ENCODE results near the gene AHSG.

The AHSG gene

DNA sequence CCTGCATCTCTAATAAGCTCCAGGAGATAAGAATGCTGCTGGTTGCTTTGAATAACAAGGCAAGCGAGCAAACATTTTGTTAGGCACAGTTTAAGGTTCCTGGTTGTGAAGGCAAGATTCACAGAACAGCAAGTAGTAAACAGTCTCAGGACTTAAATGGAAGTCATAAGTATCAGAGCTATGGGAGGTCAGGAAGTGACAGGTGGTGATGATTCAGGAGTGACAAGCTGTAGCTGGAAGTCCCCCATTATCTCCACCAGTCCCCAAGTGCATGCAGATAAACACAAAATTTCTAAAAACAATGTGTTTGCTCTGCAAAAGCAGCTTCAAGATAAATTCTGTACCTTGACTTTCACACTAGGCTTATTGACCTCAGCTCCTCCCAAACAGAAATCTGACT, 30.6 kb downstream of the AHSG start:
- DNase-seq: no peak

DNA sequence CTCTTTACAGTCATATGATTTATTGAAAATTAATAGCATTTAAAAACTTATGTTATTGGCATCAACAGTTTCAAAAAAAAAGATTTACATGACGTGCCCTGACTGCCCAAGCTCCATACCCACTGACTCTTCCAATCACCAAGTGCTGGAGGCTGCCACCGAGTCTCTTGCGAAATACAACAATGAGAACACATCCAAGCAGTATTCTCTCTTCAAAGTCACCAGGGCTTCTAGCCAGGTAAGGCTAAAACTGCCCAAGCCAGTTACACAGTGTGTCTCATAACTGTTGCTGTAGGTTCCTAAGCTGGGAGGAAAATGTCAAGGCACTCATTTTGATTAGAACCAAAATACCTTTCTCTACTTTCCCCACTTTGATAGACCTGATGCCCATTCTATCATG, 31.8 kb downstream of the AHSG start:
- DNase-seq: no peak

DNA sequence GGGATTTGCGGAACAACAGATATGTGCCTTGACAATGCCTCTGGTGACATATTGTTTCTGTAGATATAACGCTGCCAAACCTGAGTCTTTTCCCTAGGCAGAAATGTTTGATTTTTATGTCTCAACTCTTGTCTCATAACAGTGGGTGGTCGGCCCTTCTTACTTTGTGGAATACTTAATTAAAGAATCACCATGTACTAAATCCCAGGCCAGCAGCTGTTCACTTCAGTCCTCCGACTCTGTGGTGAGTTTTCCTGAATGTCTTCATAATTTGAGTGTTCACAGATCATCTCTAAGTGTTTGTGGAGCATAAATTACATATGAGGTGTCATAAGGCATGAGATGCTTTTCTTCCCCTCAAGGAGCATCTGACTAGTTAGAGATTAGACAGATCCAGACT, 33.2 kb downstream of the AHSG start:
- no peak for DNase-seq

DNA sequence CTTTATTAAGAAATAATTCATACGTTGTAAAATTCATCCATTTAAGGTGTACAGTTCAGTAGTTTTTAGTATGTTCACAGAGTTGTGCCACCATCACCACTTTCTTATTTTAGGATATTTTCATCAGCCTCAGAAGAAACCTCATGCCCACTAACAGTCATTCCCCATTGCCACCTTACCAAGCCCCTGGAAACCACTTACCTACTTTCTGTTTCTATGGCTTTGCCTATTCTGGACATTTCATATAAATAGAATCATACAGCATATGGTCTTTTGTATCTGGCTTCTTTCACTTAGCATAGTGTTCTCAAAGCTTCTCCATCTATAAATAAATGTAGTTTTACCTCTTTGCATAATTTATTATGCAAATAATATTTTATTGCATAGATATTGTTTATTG, 34.0 kb downstream of the AHSG start:
- no peak for DNase-seq

DNA sequence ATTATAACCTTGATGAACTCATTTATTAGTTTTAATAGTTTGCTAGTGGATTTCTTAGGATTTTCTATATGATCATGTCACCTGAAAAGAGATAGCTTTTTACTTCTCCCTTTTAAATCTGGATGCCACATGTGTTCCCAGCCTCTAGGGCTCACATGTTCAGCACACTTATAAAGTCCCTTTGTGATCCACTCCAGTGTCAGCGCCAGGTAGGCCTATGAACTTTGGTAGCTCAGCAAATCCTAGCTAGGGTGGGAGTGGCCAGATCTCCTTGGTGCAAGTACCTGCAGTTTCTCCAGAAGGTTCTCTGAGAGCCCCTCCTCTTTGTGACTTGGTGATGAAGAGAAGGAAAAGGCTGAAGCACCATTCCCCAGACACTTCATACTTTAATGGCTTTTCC, 36.0 kb downstream of the AHSG start:
- DNase-seq: no peak

DNA sequence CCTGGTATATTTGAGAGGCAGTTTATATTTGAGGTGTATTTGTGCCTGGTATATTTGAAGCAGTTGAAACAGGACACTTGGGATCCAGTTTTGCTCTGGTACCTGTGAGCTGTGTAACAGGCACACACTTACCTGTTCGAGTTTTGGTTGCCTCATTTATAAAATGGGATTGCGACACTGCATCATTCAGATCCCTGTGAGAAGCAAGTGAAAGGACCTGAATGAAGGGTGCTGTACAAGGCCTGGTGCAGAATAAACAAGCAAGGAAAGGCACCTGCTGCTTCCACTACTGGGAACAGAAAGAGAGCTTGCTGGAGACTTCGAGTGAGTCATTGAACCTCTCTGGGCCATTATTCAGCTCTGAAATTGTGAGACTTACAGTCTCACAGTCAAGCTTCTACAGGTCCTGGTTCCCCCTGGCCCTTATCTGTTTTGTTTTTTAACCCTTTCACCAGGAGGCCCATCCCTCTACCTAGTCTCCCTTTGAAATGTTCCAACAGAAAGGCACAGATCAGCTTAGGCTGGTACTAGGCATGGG, 38.9 kb downstream of the AHSG start:
- DNase-seq: no peak

DNA sequence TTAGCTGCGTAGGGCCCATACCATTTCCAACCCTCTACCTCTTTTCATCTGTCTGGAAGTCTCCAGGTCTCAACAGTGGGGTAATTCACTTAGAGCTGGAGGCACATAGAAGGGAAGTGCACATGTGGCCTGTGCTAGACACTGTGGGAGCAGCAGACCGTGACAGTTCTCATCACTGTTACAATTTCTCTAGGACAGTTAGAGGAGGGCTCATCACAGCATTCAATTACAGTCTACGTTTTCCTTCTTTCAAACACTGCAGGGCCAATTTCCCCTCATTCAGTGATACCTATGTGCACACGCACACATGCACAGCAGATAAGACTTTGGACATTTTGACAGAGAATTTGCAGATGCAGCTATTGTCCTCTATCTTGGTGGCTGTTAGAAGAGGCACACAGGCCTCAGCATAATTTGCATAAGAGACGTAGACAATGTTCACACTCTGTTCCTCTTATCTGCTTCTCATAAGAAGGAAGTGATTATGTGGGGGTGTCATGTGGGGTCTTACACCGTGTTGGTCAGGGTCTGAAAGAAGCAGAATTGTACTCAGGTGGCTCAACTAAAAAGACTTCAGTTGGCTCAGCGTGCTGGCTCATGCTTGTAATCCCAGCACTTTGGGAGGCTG, 40.3 kb downstream of the AHSG start:
- DNase-seq: no peak

DNA sequence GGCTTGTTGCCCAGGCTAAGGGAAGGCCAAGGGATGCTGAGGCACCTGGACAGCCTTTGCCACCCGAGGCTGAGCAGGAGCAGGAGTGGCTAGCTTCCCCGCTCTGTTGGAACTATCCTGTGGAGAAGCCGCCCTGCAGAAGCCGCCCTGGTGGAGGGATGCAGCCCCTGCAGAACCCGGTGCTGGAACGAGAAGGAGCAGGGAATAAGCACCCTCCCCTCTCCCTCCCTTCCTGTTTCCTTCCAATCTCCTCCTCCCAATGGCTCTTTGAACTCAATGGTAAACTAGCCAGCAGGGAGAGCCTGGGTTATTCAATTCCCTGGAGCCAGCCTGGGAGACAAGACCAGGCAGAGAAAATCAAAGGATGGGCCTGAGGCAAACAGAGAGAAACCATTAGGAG, 41.1 kb downstream of the AHSG start:
- no peak for DNase-seq

DNA sequence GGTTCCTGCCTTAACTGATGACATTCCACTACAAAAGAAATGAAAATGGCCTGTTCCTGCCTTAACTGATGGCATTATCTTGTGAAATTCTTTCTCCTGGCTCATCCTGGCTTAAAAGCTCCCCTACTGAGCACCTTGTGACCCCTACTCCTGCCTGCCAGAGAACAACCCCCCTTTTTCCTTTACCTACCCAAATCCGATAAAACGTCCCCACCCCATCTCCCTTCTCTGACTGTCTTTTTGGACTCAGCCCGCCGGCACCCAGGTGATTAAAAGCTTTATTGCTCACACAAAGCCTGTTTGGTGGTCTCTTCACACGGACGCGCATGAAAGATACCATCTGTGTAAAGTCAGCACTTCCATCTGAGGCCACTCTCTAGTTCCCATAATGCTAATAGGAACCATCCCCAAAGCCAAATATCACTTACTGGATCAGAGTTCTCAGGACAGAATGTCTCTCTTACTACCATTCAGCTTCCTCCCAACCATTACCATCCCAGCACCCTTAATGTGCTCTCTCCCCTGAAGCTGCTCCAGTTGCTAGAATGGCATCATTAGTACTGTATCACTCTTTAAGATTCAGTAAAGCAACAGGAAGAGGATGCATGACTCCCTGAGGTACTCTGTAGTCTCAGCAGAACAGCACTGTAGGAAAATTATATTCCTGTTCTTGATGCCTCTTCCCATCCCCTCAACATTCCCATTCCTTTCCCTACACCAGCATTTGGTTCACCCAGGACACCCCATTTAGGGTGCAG, 50.7 kb downstream of the AHSG start:
- no peak for DNase-seq

DNA sequence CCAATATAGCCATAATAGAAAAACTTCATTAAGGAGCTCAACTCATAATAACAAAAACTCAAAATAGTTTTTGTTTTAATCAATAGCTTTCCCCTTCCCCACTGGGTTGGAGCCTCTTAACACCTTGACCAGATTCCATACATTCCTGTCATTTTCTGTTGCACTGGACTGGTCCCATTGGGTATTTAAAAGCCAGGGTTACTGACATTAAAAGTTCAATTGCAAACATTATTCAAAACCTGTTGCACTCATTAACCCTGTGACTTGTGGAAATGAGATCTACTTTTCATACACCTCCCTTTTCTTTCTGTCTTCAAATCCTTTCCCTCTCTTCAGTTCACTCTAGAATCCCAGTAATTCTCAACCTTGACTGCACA, 51.2 kb downstream of the AHSG start:
- no peak for DNase-seq

DNA sequence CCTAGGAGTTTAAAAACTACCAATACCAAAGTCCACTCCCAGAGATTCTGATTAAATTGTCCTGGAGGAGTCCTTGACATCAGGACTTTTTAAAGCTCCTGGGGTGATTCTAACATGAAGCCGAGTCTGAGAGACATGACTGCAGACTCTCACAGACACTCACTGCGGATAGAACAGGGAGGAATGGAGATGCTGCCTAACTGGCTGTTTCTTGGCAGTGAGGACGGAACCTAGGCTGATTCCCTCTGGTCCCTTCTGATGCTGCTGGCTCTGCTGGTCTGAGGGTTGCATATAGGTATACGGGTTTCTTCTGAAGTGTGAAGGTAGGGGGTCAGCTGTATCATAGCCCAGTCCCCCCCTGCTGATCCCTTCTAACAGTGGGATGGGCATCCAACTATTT, 51.6 kb downstream of the AHSG start:
- no peak for DNase-seq

DNA sequence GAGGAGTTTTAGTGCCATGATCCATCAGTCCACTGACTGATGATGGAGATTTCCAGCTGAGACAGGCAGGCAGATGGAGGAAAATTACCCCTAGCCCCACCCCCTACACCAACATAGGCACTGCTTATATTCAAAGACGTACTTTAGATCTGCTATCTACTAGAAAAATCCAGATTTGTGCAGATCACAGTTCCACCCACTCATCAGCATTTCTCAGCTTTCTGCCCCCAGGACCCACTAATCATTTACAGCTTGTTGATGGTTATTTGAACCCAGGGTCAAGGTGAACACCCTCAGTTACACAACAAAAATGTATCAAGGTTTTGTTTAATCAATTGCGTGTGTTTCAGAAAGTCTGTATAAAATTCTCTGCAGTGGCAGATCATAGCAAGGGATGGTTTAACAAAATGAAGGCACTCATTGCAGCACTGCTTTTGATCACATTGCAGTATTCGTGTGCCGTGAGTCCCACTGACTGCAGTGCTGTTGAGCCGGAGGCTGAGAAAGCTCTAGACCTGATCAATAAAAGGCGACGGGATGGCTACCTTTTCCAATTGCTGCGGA, 52.8 kb downstream of the AHSG start, which contains the start of gene HRG:
Gene HRG, plus strand, starts transcription at position 390 of the 564 bp plus-strand sequence. Its CDS starts 18 bp downstream, at position 408.
- DNase-seq: no peak

DNA sequence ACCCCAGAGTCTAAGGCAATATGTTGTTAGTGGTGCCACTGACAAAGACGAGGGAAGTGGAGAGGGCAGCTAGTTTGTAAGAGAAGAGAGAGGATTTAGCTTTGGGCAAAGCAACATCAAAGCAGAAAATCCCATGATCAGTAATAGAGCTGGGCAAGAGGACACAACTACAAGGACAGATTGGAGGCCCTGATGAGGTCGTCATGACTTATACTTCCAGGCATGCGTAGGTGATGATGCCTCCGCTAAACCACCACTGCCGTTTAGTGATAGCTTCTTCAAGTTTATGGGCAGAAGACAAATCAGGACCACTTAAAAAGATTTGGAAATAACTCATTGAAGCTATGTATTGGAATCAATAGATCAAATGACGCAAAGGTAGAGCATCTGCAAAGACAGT, 55.6 kb downstream of the AHSG start:
- no peak for DNase-seq

DNA sequence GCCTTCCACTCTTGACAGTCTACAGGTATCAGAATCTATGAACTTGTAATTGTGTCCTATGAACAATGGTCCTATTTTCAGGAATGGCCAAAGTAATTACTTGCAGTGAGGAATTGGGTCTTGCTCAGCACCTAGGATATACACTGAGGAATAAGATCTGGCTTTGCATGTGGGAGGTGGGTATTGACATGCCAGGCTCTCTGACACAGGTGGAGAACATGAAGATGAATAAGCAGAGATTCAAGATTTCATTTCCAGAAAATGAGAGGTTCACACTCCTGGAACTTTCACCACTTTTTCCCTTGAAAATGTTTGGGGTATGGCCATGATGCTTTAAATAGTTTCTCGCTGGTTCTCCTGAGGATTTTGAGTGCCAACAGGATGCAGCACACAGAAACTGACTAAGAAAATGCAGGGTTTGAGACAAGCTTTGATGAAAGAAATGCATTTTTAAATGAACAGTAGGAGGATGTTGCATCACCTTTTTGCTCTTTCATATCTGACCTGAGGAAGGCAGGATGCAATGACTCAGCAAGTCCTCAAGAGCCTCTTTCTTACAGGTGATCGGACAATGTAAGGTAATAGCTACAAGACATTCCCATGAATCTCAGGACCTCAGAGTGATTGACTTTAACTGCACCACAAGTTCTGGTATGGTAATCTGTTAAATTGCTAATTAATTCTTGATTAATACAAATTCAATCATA, 56.7 kb downstream of the AHSG start:
- no peak for DNase-seq

DNA sequence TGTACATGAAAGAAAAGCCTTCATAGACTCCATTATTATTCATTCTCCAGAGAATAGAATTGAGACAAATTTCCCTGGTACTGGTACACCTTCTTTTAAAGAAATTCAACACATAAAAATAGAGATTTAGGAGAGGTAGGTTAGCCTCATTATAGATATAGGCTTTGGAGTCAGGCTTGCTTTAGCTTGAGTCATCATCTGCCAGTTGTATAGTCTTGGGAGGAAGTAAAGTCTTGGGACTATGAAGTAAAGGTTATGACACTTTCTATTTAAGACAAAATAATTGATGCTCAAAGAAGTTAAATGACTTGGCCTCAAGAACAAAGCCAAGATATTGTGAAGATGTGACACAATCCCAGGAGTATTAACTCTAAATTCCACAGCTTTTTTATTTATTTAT, 57.3 kb downstream of the AHSG start:
- no peak for DNase-seq
